D721Med (cell line): ENCODE results near the gene ILKAP.

ENCODE experiments used
- DNase-seq: peaks from one replicate; pipeline ENCODE4 v3.0.0; 2011; ENCODE audit warnings: low spot score; ENCODE audit not compliant: insufficient read length
- FAIRE-seq: peaks from 2 replicates; lab custom pipeline; 2011; peaks lifted over from hg19 to GRCh38; lab: Jason Lieb, UNC
- TF ChIP-seq, protein P1 (sequence below): IDR thresholded peaks from 2 replicates; pipeline ENCODE4 v1.5.1; 2012; ENCODE audit warnings: mild to moderate bottlenecking, control low read depth; ENCODE audit not compliant: insufficient read depth; ENCODE audit errors: missing control alignments

The ILKAP gene

DNA sequence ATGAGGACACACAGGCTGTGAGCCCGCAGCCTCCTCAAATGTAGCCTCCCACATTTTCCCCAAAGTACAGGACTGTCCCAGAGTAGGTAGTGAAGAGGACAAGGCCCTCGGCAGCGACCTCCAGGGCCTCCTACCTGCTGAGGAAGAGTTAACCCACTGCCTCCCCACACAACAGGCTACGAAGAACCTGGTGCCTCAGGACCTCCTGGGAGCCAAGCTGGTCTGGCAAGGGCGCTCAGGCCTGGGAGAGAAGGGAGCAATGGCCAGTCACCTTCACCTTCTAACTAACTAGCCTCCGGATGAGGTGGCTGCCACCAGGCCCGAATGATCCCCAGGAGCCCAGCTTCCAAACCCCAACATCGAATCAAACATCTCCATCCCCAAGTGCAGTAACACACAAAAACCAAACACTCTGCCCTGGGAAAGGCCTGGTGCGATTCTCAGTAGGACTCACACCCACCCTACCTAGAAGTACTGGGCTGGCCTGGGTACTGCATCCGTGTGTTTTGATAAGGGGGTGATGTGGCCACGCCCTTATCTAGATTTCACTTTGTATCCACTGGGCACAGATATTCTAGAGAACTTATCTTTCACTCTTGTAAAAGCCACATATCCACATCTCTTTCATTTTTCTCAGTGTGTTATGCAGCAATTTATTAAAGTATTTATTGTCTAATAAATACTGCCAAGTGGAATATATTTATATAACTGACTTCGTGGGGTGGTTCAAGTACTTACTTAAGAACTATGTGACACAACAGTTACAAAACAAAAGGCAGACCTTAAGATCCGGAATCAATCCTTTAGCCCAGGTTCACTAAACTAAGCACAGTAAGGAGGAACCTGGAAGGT lies 35.1 kb downstream of the ILKAP start:
- TF ChIP-seq, protein P1, sequence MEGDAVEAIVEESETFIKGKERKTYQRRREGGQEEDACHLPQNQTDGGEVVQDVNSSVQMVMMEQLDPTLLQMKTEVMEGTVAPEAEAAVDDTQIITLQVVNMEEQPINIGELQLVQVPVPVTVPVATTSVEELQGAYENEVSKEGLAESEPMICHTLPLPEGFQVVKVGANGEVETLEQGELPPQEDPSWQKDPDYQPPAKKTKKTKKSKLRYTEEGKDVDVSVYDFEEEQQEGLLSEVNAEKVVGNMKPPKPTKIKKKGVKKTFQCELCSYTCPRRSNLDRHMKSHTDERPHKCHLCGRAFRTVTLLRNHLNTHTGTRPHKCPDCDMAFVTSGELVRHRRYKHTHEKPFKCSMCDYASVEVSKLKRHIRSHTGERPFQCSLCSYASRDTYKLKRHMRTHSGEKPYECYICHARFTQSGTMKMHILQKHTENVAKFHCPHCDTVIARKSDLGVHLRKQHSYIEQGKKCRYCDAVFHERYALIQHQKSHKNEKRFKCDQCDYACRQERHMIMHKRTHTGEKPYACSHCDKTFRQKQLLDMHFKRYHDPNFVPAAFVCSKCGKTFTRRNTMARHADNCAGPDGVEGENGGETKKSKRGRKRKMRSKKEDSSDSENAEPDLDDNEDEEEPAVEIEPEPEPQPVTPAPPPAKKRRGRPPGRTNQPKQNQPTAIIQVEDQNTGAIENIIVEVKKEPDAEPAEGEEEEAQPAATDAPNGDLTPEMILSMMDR, result no peak
- FAIRE-seq (no peak), DNase-seq (no peak)

DNA sequence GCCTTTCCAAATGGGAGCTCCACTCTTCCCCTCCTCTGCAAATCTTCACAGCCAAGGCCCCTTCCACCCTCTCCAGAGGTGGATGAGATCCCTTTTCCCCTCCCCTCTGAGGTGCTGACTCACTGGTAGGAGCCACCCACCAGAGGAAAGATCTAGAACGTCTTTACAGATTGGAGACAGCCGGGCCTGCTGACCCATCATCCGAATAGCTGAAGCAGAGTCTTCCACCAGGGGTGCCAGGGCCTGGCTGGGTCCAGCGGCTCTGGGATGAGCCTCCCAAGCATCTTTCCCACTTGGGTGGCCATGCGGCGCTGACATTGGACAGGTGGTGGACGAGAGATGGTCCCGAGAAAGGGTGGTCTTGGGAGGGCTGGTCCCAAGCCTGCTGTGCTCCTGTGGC lies 35.7 kb downstream of the ILKAP start:
- DNase-seq (no peak), FAIRE-seq (no peak)
- TF ChIP-seq, protein P1, result no peak

DNA sequence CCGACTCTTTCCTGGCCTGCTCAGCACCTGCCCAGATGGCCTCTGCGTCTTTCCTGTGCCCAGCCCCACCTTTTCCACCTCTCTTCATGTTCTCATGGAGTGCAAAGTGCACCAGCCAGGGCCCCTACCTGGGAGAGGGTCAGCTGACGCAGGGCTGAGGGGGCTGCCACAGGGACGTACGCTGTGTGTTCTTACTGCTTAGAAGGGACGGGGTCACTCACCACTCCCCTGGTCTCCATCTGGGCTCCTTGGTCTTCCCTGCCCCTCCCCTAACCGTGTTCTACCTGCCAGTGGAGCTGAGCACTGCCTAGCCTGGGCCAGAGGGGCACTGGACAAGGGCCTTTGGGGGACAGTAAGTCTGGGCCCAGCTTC lies 36.2 kb downstream of the ILKAP start:
- DNase-seq (no peak), FAIRE-seq (no peak)
- TF ChIP-seq, protein P1, result no peak

DNA sequence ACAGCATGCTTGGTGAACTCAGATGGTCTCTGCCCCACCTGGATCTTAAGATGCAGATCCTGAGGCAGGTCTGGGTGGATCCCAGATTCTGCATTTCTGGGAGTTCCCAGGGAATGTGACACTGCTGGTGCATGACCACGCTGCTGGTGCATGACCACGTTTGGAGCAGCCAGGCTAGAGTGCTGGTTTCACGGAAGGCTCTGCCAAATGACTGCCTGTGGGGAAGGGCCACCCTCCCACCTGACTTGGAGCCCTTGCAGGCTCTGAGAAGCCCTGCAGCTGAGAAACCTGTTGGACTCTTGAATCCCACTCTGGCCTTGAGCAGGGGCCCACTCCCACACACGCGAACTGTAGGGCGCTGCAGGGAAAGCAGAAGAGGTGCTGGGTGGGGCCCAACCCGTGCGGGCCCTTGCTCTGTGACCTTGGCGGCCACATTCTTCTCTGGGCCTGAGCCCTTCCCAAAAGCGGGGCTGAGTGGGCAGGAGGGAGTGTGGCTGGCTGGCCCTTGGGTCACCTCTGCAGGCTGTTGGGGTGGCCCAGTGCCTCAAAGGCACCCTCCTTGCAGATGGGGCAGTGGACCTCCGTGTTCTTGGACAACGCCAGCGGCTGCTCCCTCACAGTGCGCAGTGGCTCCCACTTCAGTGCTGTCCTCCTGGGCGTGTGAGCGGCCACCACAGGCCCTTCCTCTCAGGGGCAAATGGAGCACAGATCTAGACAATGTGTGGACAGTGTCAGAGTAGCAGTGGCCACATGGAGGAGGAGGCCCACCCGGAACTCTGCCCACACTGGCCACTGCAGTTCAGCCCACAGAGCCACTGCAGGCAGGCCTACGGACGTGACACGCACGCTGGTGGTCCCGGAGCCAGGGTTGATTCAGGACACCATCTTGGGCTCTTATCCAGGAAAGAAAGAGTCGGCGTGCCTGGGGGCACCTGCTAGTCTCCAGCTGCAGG lies 36.8 kb downstream of the ILKAP start:
- TF ChIP-seq, protein P1, result no peak
- DNase-seq, result no peak
- FAIRE-seq, result no peak

DNA sequence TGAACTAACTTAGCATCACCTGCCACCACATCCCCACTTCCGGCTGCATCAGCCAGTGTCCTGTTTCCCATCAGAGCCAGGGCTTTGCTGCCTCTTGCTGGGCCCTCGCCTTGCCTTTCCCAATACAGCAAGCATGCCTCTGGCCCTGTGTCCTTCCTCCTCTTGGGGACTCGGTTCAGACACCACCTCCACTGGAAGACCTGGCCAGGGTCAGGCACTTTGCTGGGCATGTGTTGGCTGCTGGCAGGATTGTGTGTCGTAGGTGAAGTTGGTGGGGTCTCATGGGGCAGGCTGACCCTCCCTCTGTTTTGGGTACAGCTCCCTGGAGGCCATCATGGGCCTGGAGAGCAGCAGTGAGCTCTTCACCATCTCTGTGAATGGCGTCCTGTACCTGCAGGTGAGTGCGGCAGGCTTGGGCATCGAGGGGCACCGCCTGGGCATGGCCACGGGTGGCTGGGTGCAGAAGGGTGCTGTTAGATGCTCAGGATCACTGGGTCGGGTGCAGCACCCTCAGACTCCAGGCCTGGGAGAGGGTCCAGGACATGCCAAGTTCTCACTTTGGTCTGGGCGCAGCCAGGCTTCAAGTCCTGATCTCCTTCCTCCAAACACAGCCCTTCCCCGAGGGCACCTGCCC lies 38.1 kb downstream of the ILKAP start:
- TF ChIP-seq, protein P1, result no peak
- DNase-seq (no peak), FAIRE-seq (no peak)

DNA sequence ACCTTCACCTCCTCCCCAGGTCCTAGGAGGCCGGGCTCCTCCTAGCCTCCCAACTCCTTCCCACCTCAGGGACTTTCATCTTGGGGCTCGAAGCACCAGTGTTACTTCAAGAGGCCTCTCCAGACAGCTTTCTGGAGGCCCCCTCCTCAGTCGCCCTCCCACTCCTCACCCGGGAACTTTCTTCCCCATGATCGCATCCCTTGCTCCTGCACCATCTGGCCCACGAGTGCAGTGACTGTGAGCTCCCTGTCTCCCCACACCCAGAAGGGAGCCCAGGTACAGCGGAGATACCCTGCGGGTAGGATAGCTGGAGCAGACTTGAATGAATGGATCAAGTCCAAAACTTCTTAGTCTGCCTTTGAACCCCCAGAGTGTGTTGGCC lies 38.6 kb downstream of the ILKAP start:
- FAIRE-seq (no peak), DNase-seq (no peak)
- TF ChIP-seq, protein P1, result no peak
